GM12878 (cell line): ENCODE results near the gene FAM222A. TPM values are rescaled to one million over a fixed set of nuclear protein-coding genes. Genes with fewer than 3 reads are reported as not detected.

Experiments
- CEBPB ChIP-seq, 2 experiments: fragments of 150-350 bp in 1 of 2; IDR thresholded peaks; 2 replicates each; pipeline ENCODE4 v1.6.1; 2012 to 2014; ENCODE audit warnings: low read depth in 2 of 2, low read length in 2 of 2, borderline replicate concordance in 1 of 2, inconsistent platforms in 1 of 2
- EP300 ChIP-seq, 2 experiments: fragments of 150-350 bp in 1 of 2; IDR thresholded peaks; 2 replicates each; pipeline ENCODE4 v1.6.1; 2011 to 2012; ENCODE audit warnings: low read depth in 2 of 2, low read length in 2 of 2, borderline replicate concordance in 1 of 2, improper control_type of control experiment in 1 of 2, inconsistent platforms in 1 of 2; ENCODE audit not compliant: control insufficient read depth in 1 of 2
- FOXM1 ChIP-seq: IDR thresholded peaks from 2 replicates; pipeline ENCODE4 v1.6.1; 2012; ENCODE audit warnings: low read depth, mild to moderate bottlenecking, inconsistent platforms, low read length, moderate library complexity
- KAT2A ChIP-seq: conservative IDR thresholded peaks from 2 replicates; pipeline ENCODE4 v1.6.1; 2011; ENCODE audit warnings: low read depth, low read length; ENCODE audit not compliant: control insufficient read depth
- LARP7 ChIP-seq: fragments of 450-650 bp; IDR thresholded peaks from 2 replicates; pipeline ENCODE4 v1.6.1; 2017; ENCODE audit warnings: mild to moderate bottlenecking
- MYC ChIP-seq: IDR thresholded peaks from 2 replicates; pipeline ENCODE4 v1.6.1; 2011; ENCODE audit warnings: mild to moderate bottlenecking, low read length, moderate library complexity, inconsistent platforms; ENCODE audit not compliant: insufficient read depth, insufficient replicate concordance, insufficient read length, severe bottlenecking
- RAD51 ChIP-seq: fragments of 450-650 bp; IDR thresholded peaks from 2 replicates; pipeline ENCODE4 v1.6.1; 2016; ENCODE audit warnings: moderate library complexity, mild to moderate bottlenecking, inconsistent platforms
- RBBP5 ChIP-seq: fragments of 200-600 bp; sonication (generic); conservative IDR thresholded peaks from 2 replicates; pipeline ENCODE4 v1.6.1; 2016
- SMARCA5 ChIP-seq: fragments of 450-650 bp; IDR thresholded peaks from 2 replicates; pipeline ENCODE4 v1.6.1; 2017; ENCODE audit warnings: mild to moderate bottlenecking
- WRNIP1 ChIP-seq: IDR thresholded peaks from 2 replicates; pipeline ENCODE4 v1.6.1; 2011; ENCODE audit warnings: low read depth, low read length, improper control_type of control experiment, borderline replicate concordance
- ZNF622 ChIP-seq: fragments of 450-650 bp; IDR thresholded peaks from 2 replicates; pipeline ENCODE4 v1.6.1; 2017; ENCODE audit warnings: mild to moderate bottlenecking, inconsistent platforms
- polyA plus RNA-seq, 11 experiments: library from polyadenylated mRNA; depleted of rRNA in 4 of 11; unstranded in 6 of 11; stranded (reverse) in 5 of 11; fragments of >200 nt; fragmentation: Nextera tagmentation in 4 of 11; fragmentation: Illumina TruSeq in 1 of 11; extraction: Ambion mirVana in 4 of 11; extraction: Trizol in 1 of 11; gene quantifications; 1 replicate in 1 of 11; 2 replicates in 10 of 11; pipeline versions ENCODE4 v1.2.1 to v1.2.3, GENCODE V29; 2011 to 2016; ENCODE audit warnings: inconsistent platforms in 2 of 11, missing spikeins in 2 of 11, low read depth in 1 of 11
- total RNA-seq, 4 experiments: library from RNA; depleted of rRNA in 3 of 4; stranded (reverse); fragments of >200 nt in 3 of 4; fragmentation: Illumina TruSeq in 1 of 4; extraction: Trizol in 1 of 4; gene quantifications; 2 replicates each; pipeline versions ENCODE4 v1.2.1 to v1.2.3, GENCODE V29; 2013 to 2021
- TF ChIP-seq, protein P1 (sequence below): IDR thresholded peaks from 2 replicates; pipeline ENCODE4 v1.6.1; 2012; ENCODE audit warnings: low read depth, low read length, improper control_type of control experiment
- TF ChIP-seq, protein P2 (sequence below): fragments of 450-650 bp; formaldehyde crosslinking; IDR thresholded peaks from 2 replicates; pipeline ENCODE4 v1.4.0; 2022; ENCODE audit warnings: mild to moderate bottlenecking, moderate library complexity
- TF ChIP-seq, protein P3 (sequence below): fragments of 450-650 bp; IDR thresholded peaks from 2 replicates; pipeline ENCODE4 v1.6.1; 2017; ENCODE audit warnings: borderline replicate concordance

FAM222A gene
- total and polyA plus RNA-seq, 10 of the 15 experiments (the other 5 are each of a cell fraction or from before 2014, with no cell fraction given), result 0.04 to 0.49 (median 0.14) TPM; not detected in 3

DNA sequence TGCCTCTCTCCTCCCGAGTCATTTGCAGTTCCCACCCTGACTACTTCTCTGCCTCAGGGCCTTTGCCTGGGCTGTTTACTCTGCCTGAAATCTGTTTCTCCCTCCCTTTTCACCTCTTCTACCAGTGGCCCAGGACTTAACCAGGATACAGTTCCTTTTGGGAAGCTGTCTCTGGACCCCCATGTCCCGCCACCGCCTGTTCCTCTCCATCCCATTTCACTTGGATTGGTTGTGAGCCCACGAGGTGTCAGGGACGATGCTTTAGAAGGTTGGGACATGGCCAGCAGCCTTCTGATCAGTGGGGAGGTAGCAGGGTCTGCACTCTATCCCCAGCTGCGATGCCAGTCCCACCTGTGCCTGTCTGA lies 51.8 kb downstream of the FAM222A start (continued):
- TF ChIP-seq, protein P1, sequence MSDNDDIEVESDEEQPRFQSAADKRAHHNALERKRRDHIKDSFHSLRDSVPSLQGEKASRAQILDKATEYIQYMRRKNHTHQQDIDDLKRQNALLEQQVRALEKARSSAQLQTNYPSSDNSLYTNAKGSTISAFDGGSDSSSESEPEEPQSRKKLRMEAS, result no peak
- TF ChIP-seq WRNIP1 (no peak), ZNF622 (no peak), EP300 (IDR thresholded peaks at IDR 0.05; ENCODE audit: borderline replicate concordance in 1 of 2, control insufficient read depth in 1 of 2, low read depth in 2 of 2, low read length in 2 of 2) (no peak), FOXM1 (no peak), MYC (no peak), SMARCA5 (no peak), RAD51 (no peak), RBBP5 (no peak), CEBPB (IDR thresholded peaks at IDR 0.05; ENCODE audit: borderline replicate concordance in 1 of 2, low read depth in 2 of 2, low read length in 2 of 2) (no peak), LARP7 (no peak), KAT2A (no peak)
- TF ChIP-seq, protein P2, sequence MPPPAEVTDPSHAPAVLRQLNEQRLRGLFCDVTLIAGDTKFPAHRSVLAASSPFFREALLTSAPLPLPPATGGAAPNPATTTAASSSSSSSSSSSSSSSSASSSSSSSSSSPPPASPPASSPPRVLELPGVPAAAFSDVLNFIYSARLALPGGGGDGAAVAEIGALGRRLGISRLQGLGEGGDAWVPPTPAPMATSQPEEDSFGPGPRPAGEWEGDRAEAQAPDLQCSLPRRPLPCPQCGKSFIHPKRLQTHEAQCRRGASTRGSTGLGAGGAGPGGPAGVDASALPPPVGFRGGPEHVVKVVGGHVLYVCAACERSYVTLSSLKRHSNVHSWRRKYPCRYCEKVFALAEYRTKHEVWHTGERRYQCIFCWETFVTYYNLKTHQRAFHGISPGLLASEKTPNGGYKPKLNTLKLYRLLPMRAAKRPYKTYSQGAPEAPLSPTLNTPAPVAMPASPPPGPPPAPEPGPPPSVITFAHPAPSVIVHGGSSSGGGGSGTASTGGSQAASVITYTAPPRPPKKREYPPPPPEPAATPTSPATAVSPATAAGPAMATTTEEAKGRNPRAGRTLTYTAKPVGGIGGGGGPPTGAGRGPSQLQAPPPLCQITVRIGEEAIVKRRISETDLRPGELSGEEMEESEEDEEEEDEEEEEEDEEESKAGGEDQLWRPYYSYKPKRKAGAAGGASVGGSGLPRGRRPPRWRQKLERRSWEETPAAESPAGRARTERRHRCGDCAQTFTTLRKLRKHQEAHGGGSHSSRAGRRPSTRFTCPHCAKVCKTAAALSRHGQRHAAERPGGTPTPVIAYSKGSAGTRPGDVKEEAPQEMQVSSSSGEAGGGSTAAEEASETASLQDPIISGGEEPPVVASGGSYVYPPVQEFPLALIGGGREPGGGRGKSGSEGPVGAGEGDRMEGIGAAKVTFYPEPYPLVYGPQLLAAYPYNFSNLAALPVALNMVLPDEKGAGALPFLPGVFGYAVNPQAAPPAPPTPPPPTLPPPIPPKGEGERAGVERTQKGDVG (CRISPR knock-in tag), result no peak
- TF ChIP-seq, protein P3, sequence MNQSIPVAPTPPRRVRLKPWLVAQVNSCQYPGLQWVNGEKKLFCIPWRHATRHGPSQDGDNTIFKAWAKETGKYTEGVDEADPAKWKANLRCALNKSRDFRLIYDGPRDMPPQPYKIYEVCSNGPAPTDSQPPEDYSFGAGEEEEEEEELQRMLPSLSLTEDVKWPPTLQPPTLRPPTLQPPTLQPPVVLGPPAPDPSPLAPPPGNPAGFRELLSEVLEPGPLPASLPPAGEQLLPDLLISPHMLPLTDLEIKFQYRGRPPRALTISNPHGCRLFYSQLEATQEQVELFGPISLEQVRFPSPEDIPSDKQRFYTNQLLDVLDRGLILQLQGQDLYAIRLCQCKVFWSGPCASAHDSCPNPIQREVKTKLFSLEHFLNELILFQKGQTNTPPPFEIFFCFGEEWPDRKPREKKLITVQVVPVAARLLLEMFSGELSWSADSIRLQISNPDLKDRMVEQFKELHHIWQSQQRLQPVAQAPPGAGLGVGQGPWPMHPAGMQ, result no peak
